Mucosa of descending colon (tissue), 3 donors: Measurements from ENCODE around the gene RAPGEF5. TPM values are rescaled to one million over a fixed set of nuclear protein-coding genes. Genes with fewer than 3 reads are reported as not detected.
A peak's percentile ranks its signal among the peaks of the same experiment; 100 is the strongest.

Experiments
- ATAC-seq: fragments of 200-7000 bp; cut with Tn5 transposase; one replicate; pipeline ENCODE4 v1.9.1; 2020; ENCODE audit warnings: mild to moderate bottlenecking, moderate library complexity
- DNase-seq, 3 donors: peaks; one replicate each; pipeline ENCODE4 v3.0.0-alpha.2; 2020
- H3K36me3 ChIP-seq: fragments of 200-600 bp; one replicate; pipeline ENCODE4 v1.8.0; 2021; ENCODE audit warnings: low read depth, mild to moderate bottlenecking
- H3K4me1 ChIP-seq: fragments of 200-600 bp; one replicate; pipeline ENCODE4 v1.8.0; 2021; ENCODE audit warnings: low read depth, mild to moderate bottlenecking
- H3K4me3 ChIP-seq: fragments of 200-600 bp; one replicate; pipeline ENCODE4 v1.8.0; 2021; ENCODE audit warnings: mild to moderate bottlenecking
- H3K9me3 ChIP-seq: fragments of 200-600 bp; one replicate; pipeline ENCODE4 v1.8.0; 2021; ENCODE audit warnings: mild to moderate bottlenecking
- CTCF ChIP-seq: fragments of 200-600 bp; IDR thresholded peaks from one replicate; pipeline ENCODE4 v1.8.0; 2022; ENCODE audit warnings: antibody characterized with exemption, mild to moderate bottlenecking
- intact Hi-C, 2 donors: fragments of 100-400 bp; cut with DNase I in 1 of 2; cut with micrococcal nuclease in 1 of 2; formaldehyde crosslinking; loops; one replicate each; pipeline versions ENCODE4 v1.11.0 to v1.11.1; 2022; cut with DNase I, micrococcal nuclease
- total RNA-seq, 3 donors: library from RNA; stranded (reverse); fragmentation: NEBNext Ultra II Directional in 2 of 3; extraction: Animal tissue kit (Norgen Biotek cat#: 25700) in 2 of 3; gene quantifications; one replicate each; pipeline versions ENCODE4 v1.2.1 to v1.2.4, GENCODE V29; 2021 to 2023
- donor health status: DM: no; HTN: no; CAD: no; lungs with moderate emphysema.
- donor health status: DM: no; HTN: no; CAD: no.
- donor health status: DM: no; HTN: yes; CAD: no.

RAPGEF5 gene
- total RNA-seq, 3 donors from 2014 or later: 34.7 to 87.8 (median 59.5) TPM

- intact Hi-C loops: no loop called here
- Histone ChIP-seq H3K36me3 (no peaks in the 10 kb centered on the region), H3K4me3 (no peak overlapping the region), H3K4me1 (peaks cover 6% of the 10 kb centered on the region), H3K9me3 (no peaks in the 10 kb centered on the region)
- ATAC-seq (peak; percentile 17), DNase-seq (no peak)
- TF ChIP-seq CTCF: no peak
Observed at GRCh38 chr7:22358820-22359697, 2.1 kb upstream of the RAPGEF5 start.

- no peaks in the 10 kb centered on the region for H3K36me3 ChIP-seq
- peak in 2 of 3 donors; percentile 42 to 63 for DNase-seq
- intact Hi-C loops: no loop called here
- H3K9me3 ChIP-seq: no peaks in the 10 kb centered on the region
- TF ChIP-seq CTCF: no peak
- no peak overlapping the region for H3K4me3 ChIP-seq
- peaks cover 6% of the 10 kb centered on the region for H3K4me1 ChIP-seq
- peak; percentile 76 for ATAC-seq
Observed at GRCh38 chr7:22357311-22358175, 589 bp upstream of the RAPGEF5 start.

DNA sequence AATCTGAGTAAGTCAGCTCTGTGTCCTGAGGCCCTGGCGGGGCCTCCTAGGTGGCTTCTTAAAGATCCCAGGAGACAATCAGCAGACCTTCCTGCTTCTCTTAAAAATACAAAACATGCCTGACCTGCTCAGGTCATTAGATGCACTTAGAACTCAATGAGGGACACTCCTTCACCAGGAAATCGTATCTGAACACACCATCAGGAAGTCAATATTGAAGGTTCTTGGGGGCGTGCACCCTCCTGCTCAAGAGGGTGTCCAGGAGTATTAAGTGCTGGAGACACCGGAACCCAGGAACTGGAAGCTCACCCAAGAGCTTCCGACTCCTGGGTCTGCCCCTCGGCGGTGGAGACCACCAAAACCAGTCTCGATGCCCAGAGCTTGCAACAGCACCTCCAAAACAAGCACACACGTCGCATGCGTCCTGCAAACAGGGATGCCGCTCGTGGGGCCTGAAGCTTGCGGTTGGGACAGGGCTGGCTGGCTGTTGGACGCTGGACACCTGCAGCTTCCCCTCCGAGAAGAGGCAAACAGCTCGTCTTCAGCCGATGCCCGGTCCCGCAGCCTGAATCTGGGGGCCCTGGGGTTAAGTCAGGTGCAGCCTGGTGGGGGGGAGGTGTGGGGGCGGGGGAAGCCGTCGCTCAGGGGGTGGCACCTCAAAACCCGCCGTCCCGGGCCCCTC, 803 bp downstream of the RAPGEF5 start:
- Histone ChIP-seq H3K4me1 (peaks cover 17% of the 10 kb centered on the region), H3K4me3 (peak overlapping the region; percentile 61), H3K9me3 (no peaks in the 10 kb centered on the region), H3K36me3 (no peaks in the 10 kb centered on the region)
- ATAC-seq: peak; percentile 71
- intact Hi-C loops: no loop called here
- peak; percentile 64 to 68 (median 67) for DNase-seq
- no peak for TF ChIP-seq CTCF

DNA sequence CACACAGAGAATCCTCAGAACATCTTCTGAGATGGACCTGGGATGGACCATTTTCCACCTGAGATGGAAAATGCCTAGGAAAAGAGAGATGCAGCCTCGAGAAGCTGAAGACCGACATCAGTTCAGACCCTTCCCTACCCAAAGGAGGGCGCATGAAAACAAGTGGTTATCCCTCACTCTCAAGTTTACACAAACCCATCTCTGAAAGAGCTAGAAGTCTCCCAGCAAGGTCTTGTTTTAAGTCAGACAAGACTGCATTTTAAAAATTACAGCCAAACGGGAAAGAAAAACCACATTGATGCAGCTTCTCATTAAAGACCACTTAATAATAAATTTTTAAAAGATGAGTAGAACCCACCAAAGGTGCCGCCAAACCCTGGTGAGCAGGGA, 1.3 kb downstream of the RAPGEF5 start:
- H3K4me1 ChIP-seq: peaks cover 22% of the 10 kb centered on the region
- intact Hi-C loops: no loop called here

More for the DNA sequence above, 1.3 kb downstream of the RAPGEF5 start:
- ATAC-seq: no peak
- no peak for DNase-seq
- no peaks in the 10 kb centered on the region for H3K36me3 ChIP-seq
- no peak for TF ChIP-seq CTCF
- H3K4me3 ChIP-seq: no peak overlapping the region
- no peaks in the 10 kb centered on the region for H3K9me3 ChIP-seq
